Myocyte (in vitro differentiated cells): Measurements from ENCODE around the gene APPL2. TPM values are rescaled to one million over a fixed set of nuclear protein-coding genes. Genes with fewer than 3 reads are reported as not detected.

ENCODE experiments used
- DNase-seq: peaks from one replicate; pipeline ENCODE4 v3.0.0-alpha.2; 2012; ENCODE audit warnings: low read depth
- total RNA-seq: library from RNA; depleted of rRNA; stranded (reverse); fragments of >200 nt; gene quantifications from 2 replicates; pipeline ENCODE4 v1.2.3, GENCODE V29; 2014

APPL2 gene
- total RNA-seq, 1 donor from 2014 or later: 20.4 TPM

DNA sequence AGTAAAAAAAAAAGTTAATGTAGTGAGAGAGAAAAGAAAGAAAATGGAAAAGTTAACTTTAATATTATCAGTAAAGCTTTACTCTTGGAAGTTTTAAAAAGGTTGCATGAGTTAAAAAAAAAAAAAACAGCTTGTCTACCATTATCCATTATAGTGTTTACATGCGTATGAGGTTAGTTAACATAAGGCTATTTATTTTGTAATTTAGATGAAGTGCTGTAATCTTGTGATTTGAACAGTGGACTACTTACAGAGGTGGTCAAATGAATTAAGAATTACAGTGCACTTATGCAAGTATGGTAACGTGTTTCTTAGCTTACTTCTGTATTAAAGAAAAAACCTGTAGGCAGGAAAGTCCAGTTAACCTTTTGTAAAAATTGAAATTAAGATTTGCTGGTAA lies 97.7 kb downstream of the APPL2 start:
- DNase-seq: no peak

Other genes with a start within 250 kb of the APPL2 start
- 3.9 and 6.1 TPM in 2 replicates for gene NOPCHAP1, start 249.9 kb downstream of the APPL2 start, total RNA-seq
- gene ALDH1L2, start 151.7 kb downstream of the APPL2 start, total RNA-seq: 11.3 and 13.4 TPM in 2 replicates
- gene WASHC4, start 128.4 kb downstream of the APPL2 start, total RNA-seq: 72.0 and 75.7 TPM in 2 replicates
- 38.7 and 41.4 TPM in 2 replicates for gene C12orf75, start 94.5 kb upstream of the APPL2 start, total RNA-seq